Measurements from ENCODE around the gene MAST2. TPM values are rescaled to one million over a fixed set of nuclear protein-coding genes. Genes with fewer than 3 reads are reported as not detected.
A peak's percentile ranks its signal among the peaks of the same experiment; 100 is the strongest.
"Not testable (repeated sequence)": the region's sequence is repeated elsewhere in the genome, so short reads cannot be mapped to it uniquely, and the experiment has no call there.

MAST2 gene
- total and polyA plus RNA-seq, 3 donors from 2014 or later: 88.4 to 158 (median 113) TPM

- H3K36me3 ChIP-seq (ENCODE audit: low read depth, missing control alignments): no peaks in the 10 kb centered on the region
- no peaks in the 10 kb centered on the region for H3K9me3 ChIP-seq
- no peaks in the 10 kb centered on the region for H3K4me1 ChIP-seq
- 52 to 64% methylated on average over 9 of the region's 9 CpGs for WGBS, 2 donors
- H3K27ac ChIP-seq: peak overlapping the region in 1 of 2 donors; percentile 53
- intact Hi-C loops (cut with DNase I; ENCODE audit: low total_unique reads): no loop called here
- H3K27me3 ChIP-seq: no peaks in the 10 kb centered on the region
- TF ChIP-seq POLR2A (IDR thresholded peaks at IDR 0.05) (no peak), CTCF (IDR thresholded peaks at IDR 0.05) (no peak)
- no peak overlapping the region for H3K4me3 ChIP-seq
- no peak for DNase-seq
Observed at GRCh38 chr1:45953934-45954847, 150.8 kb downstream of the MAST2 start.

GRCh38 chr1:45957684-45958083 is 154.3 kb downstream of the MAST2 start:
- Histone ChIP-seq H3K36me3 (ENCODE audit: low read depth, missing control alignments) (no peaks in the 10 kb centered on the region), H3K9me3 (no peaks in the 10 kb centered on the region), H3K4me3 (no peak overlapping the region), H3K4me1 (no peaks in the 10 kb centered on the region), H3K27ac (no peak overlapping the region), H3K27me3 (no peaks in the 10 kb centered on the region)
- no peak for TF ChIP-seq POLR2A (IDR thresholded peaks at IDR 0.05)
- no peak for TF ChIP-seq CTCF (IDR thresholded peaks at IDR 0.05)
- WGBS, 2 donors: 56 to 67% methylated on average over 2 of the region's 2 CpGs
- no peak for DNase-seq
- intact Hi-C loops (cut with DNase I; ENCODE audit: low total_unique reads): no loop called here

GRCh38 chr1:45958317-45958716 is 154.9 kb downstream of the MAST2 start:
- Histone ChIP-seq H3K27me3 (no peaks in the 10 kb centered on the region), H3K27ac (no peak overlapping the region)
- TF ChIP-seq CTCF (IDR thresholded peaks at IDR 0.05) (no peak), POLR2A (IDR thresholded peaks at IDR 0.05) (no peak)

GRCh38 chr1:45960930-45961715 is 157.7 kb downstream of the MAST2 start:
- DNase-seq: no peak
- TF ChIP-seq CTCF (IDR thresholded peaks at IDR 0.05): no peak
- no peak for TF ChIP-seq POLR2A (IDR thresholded peaks at IDR 0.05)
- Histone ChIP-seq H3K27me3 (no peaks in the 10 kb centered on the region), H3K36me3 (ENCODE audit: low read depth, missing control alignments) (no peaks in the 10 kb centered on the region), H3K4me1 (no peaks in the 10 kb centered on the region), H3K4me3 (no peak overlapping the region), H3K9me3 (no peaks in the 10 kb centered on the region), H3K27ac (no peak overlapping the region)
- intact Hi-C loops (cut with DNase I; ENCODE audit: low total_unique reads): no loop called here

More at GRCh38 chr1:45958317-45958716, 154.9 kb downstream of the MAST2 start:
- no peak for DNase-seq
- Histone ChIP-seq H3K9me3 (no peaks in the 10 kb centered on the region), H3K4me1 (no peaks in the 10 kb centered on the region), H3K36me3 (ENCODE audit: low read depth, missing control alignments) (no peaks in the 10 kb centered on the region), H3K4me3 (no peak overlapping the region)
- intact Hi-C loops (cut with DNase I; ENCODE audit: low total_unique reads): no loop called here

- H3K9me3 ChIP-seq; H3K4me3 ChIP-seq; H3K27me3 ChIP-seq; DNase-seq; H3K4me1 ChIP-seq; H3K36me3 ChIP-seq (ENCODE audit: low read depth, missing control alignments); H3K27ac ChIP-seq; intact Hi-C loops (cut with DNase I; ENCODE audit: low total_unique reads): not testable (repeated sequence)
- 93 to 100% methylated on average over 3 to 4 of the region's 4 CpGs for WGBS, 2 donors
Observed at GRCh38 chr1:45961936-45962335, 158.5 kb downstream of the MAST2 start.

Data from testis (tissue), 3 donors.